Stomach (tissue), 9 donors: Measurements from ENCODE around the gene LSM7. TPM values are rescaled to one million over a fixed set of nuclear protein-coding genes. Genes with fewer than 3 reads are reported as not detected.
A peak's percentile ranks its signal among the peaks of the same experiment; 100 is the strongest.

Source experiments
- DNase-seq, 2 donors: peaks; one replicate each; pipeline versions ENCODE4 v3.0.0 to v3.0.0-alpha.2; 2013 to 2019
- H3K27ac ChIP-seq, 5 donors: fragments of 200-600 bp in 4 of 5; sonication (generic) in 4 of 5; one replicate each; pipeline ENCODE4 v1.5.1; 2013 to 2019; ENCODE audit warnings: mild to moderate bottlenecking in 1 of 5, moderate library complexity in 1 of 5
- H3K27me3 ChIP-seq, 3 donors: fragments of 200-600 bp; sonication (generic); one replicate each; pipeline ENCODE4 v1.5.1; 2017 to 2019; ENCODE audit warnings: mixed run types in 1 of 3
- H3K36me3 ChIP-seq, 4 donors: fragments of 200-600 bp; sonication (generic); 1 replicate in 3 of 4; 2 replicates in 1 of 4; pipeline ENCODE4 v1.5.1; 2016 to 2019
- H3K4me1 ChIP-seq, 4 donors: fragments of 200-600 bp; sonication (generic); one replicate each; pipeline ENCODE4 v1.5.1; 2016 to 2019
- H3K4me3 ChIP-seq, 4 donors: fragments of 200-600 bp; sonication (generic) in 3 of 4; one replicate each; pipeline ENCODE4 v1.5.1; 2016 to 2019; ENCODE audit warnings: mild to moderate bottlenecking in 1 of 4
- H3K9me3 ChIP-seq, 4 donors: fragments of 200-600 bp; sonication (generic); one replicate each; pipeline ENCODE4 v1.5.1; 2016 to 2019
- EP300 ChIP-seq: sonication (generic); formaldehyde crosslinking; IDR thresholded peaks from one replicate; pipeline ENCODE4 v1.6.1; 2017; ENCODE audit warnings: antibody characterized with exemption
- POLR2A ChIP-seq, 4 donors: fragments of 450-650 bp; IDR thresholded peaks; one replicate each; pipeline ENCODE4 v1.6.1; 2016; ENCODE audit warnings: antibody characterized with exemption in 4 of 4, control low read depth in 2 of 4, mild to moderate bottlenecking in 1 of 4, moderate library complexity in 1 of 4
- POLR2AphosphoS5 ChIP-seq, 3 donors: sonication (generic); formaldehyde crosslinking; IDR thresholded peaks; one replicate each; pipeline ENCODE4 v1.6.1; 2016; ENCODE audit warnings: antibody characterized with exemption in 3 of 3
- WGBS, 5 donors: extraction: QIAGEN DNeasy Blood & Tissue Kit in 3 of 5; methylation state at CpG; one replicate each; pipeline versions ENCODE4 v1.1.5 to v1.1.7; 2013 to 2018; 5-methylcytosine and 5-hydroxymethylcytosine counted together
- intact Hi-C: fragments of 100-400 bp; cut with DNase I; formaldehyde crosslinking; loops from one replicate; pipeline ENCODE4 v1.15.1; 2023; ENCODE audit warnings: low total_unique reads
- polyA plus RNA-seq, 3 donors: library from polyadenylated mRNA; stranded (reverse); fragments of 200-250 nt; gene quantifications; one replicate each; pipeline ENCODE4 v1.2.3, GENCODE V29; 2013
- total RNA-seq, 5 donors: library from RNA; depleted of rRNA; stranded (reverse); fragments of >200 nt; gene quantifications; one replicate each; pipeline versions ENCODE4 v1.1.0 to v1.2.3, GENCODE V29; 2014 to 2016
- TF ChIP-seq, protein P1 (sequence below), 7 experiments: fragments of 450-650 bp in 4 of 7; fragments of 200-600 bp in 3 of 7; sonication (generic) in 3 of 7; IDR thresholded peaks; one replicate each; pipeline ENCODE4 v1.5.1; 2016 to 2019; ENCODE audit warnings: antibody characterized with exemption in 7 of 7, control low read depth in 2 of 7, mild to moderate bottlenecking in 1 of 7
- donor health status: healthy with polysubstance abuse.
- donor health status: Bipolar disorder and iron deficiency.
- donor health status: healthy.

LSM7 gene
- total and polyA plus RNA-seq, 8 donors, result 9.8 to 332 (median 87.5) TPM

DNA sequence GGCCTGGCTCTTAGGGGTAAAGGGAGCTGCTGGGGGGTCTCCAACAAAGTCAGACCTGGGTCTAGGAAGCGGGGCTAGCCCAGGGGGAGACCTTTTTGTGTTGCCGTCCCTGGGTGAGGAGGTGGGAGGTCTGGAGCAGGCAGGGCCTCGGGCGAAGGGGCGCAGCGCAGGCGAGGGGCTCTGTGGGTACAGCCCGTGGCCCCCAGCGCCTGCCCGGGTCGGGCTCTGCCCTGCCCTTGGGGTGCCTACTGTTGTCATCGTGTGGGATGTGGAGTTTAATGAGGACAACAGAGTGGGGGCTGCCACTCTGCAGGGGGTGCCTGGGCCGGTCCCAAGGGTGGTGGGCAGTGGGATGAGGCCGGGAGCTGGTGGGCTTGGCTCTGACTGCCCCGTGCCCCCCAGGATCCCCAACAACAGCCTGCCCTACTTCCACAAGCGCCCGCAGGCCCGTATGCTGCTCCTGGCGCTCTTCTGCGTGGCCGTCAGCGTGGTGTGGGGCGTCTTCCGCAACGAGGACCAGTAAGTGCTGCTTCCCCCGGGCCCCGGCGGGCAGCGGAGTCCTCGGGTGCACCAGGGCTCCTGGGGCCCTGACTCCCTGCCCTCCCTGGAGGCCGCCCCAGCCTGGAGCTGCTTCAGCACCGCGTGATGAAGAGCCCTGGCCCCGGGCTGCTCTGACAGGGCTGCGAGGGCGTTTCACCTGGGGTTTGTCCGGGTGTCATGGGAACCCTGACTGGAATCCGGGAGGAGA is 12.3 kb upstream of the LSM7 start:
- peaks cover 0 to 30% (median 5%) of the 10 kb centered on the region in 4 donors for H3K4me1 ChIP-seq
- H3K36me3 ChIP-seq, result peaks cover 13 to 85% (median 78%) of the 10 kb centered on the region in 4 donors
- no peak overlapping the region for H3K27ac ChIP-seq
- no peak for DNase-seq
- 92 to 95% (median 93%) methylated on average over 20 to 38 of the region's 38 CpGs for WGBS, 5 donors
- H3K4me3 ChIP-seq, result no peak overlapping the region
- TF ChIP-seq, protein P1, sequence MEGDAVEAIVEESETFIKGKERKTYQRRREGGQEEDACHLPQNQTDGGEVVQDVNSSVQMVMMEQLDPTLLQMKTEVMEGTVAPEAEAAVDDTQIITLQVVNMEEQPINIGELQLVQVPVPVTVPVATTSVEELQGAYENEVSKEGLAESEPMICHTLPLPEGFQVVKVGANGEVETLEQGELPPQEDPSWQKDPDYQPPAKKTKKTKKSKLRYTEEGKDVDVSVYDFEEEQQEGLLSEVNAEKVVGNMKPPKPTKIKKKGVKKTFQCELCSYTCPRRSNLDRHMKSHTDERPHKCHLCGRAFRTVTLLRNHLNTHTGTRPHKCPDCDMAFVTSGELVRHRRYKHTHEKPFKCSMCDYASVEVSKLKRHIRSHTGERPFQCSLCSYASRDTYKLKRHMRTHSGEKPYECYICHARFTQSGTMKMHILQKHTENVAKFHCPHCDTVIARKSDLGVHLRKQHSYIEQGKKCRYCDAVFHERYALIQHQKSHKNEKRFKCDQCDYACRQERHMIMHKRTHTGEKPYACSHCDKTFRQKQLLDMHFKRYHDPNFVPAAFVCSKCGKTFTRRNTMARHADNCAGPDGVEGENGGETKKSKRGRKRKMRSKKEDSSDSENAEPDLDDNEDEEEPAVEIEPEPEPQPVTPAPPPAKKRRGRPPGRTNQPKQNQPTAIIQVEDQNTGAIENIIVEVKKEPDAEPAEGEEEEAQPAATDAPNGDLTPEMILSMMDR (IDR thresholded peaks at IDR 0.05), result no peak
- intact Hi-C loops, result no loop called here
- no peaks in the 10 kb centered on the region for H3K27me3 ChIP-seq
- H3K9me3 ChIP-seq, result no peaks in the 10 kb centered on the region

GRCh38 chr19:2339644-2340310 is 11.4 kb upstream of the LSM7 start:
- no peak for DNase-seq

DNA sequence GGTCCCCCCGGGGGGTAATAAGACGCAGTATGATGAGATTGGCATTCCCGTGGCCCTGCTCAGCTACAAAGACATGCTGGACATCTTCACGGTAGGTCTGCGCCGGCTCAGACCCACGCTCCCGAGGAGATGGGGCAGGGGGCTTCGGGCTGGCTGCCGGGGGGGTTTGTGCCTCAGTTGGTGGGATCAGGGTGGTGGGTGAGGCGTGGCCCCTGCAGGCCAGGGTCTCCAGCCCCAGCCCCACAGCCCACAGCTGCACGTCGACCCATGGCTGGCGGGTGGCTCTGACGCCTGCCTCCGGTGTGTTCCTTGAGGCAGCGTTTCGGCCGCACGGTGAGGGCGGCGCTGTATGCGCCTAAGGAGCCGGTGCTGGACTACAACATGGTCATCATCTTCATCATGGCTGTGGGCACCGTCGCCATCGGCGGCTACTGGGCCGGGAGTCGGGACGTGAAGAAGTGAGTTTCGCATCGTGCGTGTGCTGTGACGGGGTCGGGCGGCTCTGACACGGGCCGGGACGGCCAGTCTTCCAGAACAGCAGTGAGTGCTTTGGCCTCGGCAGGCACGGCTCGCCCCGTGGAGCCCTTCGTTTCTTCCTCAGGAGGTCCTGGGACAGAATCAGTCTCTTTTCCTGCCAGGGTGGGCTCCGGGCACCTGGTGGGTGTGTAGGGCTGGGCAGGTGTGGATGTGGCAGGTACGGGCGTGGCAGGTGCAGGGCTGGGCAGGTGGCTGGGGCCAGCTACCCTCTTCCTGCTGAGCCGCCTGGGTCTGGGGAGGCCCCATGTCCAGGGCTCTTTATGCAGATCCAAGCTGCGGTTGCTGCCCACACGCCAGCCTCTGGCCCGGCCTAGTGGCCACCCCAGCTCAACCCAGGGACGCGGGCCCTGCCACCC is 10.6 kb upstream of the LSM7 start:
- peaks cover 2 to 29% (median 6%) of the 10 kb centered on the region in 4 donors for H3K4me1 ChIP-seq
- H3K27ac ChIP-seq, result no peak overlapping the region
- TF ChIP-seq POLR2A (IDR thresholded peaks at IDR 0.05) (no peak), POLR2AphosphoS5 (IDR thresholded peaks at IDR 0.05) (no peak)
- H3K9me3 ChIP-seq, result no peaks in the 10 kb centered on the region
- 93 to 96% (median 95%) methylated on average over 5 to 54 of the region's 54 CpGs for WGBS, 5 donors
- no peaks in the 10 kb centered on the region for H3K27me3 ChIP-seq
- intact Hi-C loops, result no loop called here
- H3K4me3 ChIP-seq, result no peak overlapping the region
- DNase-seq, result no peak
- peaks cover 13 to 77% (median 64%) of the 10 kb centered on the region in 4 donors for H3K36me3 ChIP-seq

More at GRCh38 chr19:2339644-2340310, 11.4 kb upstream of the LSM7 start:
- no peak overlapping the region for H3K4me3 ChIP-seq
- no peaks in the 10 kb centered on the region for H3K9me3 ChIP-seq
- intact Hi-C loops, result no loop called here
- no peak overlapping the region for H3K27ac ChIP-seq
- WGBS, 5 donors, result 93 to 97% (median 94%) methylated on average over 34 to 52 of the region's 52 CpGs
- H3K36me3 ChIP-seq, result peaks cover 13 to 76% (median 70%) of the 10 kb centered on the region in 4 donors
- no peaks in the 10 kb centered on the region for H3K27me3 ChIP-seq
- TF ChIP-seq POLR2AphosphoS5 (IDR thresholded peaks at IDR 0.05), result no peak
- TF ChIP-seq EP300, result no peak
- TF ChIP-seq POLR2A (IDR thresholded peaks at IDR 0.05), result no peak
- TF ChIP-seq, protein P1 (IDR thresholded peaks at IDR 0.05), result no peak
- H3K4me1 ChIP-seq, result peaks cover 0 to 23% (median under 1%) of the 10 kb centered on the region in 4 donors

- H3K4me3 ChIP-seq, result no peak overlapping the region
- H3K9me3 ChIP-seq, result no peaks in the 10 kb centered on the region
- TF ChIP-seq, protein P1 (IDR thresholded peaks at IDR 0.05), result no peak
- TF ChIP-seq POLR2AphosphoS5 (IDR thresholded peaks at IDR 0.05), result no peak
- no peak for TF ChIP-seq EP300
- TF ChIP-seq POLR2A (IDR thresholded peaks at IDR 0.05), result no peak
- WGBS, 5 donors, result 92 to 98% (median 94%) methylated on average over 17 to 21 of the region's 21 CpGs
- no peaks in the 10 kb centered on the region for H3K27me3 ChIP-seq
- intact Hi-C loops, result no loop called here
- H3K4me1 ChIP-seq, result peaks cover 11 to 37% (median 15%) of the 10 kb centered on the region in 4 donors
- H3K36me3 ChIP-seq, result peaks cover 13 to 70% (median 59%) of the 10 kb centered on the region in 4 donors
- no peak for DNase-seq
- peak overlapping the region in 1 of 5 donors; percentile 13 for H3K27ac ChIP-seq
Measured at GRCh38 chr19:2338055-2338615, 9.7 kb upstream of the LSM7 start.
